Measurements from ENCODE around the gene CHMP1B.

GRCh38 chr18:11888726-11889125, 37.5 kb downstream of the CHMP1B start:
- TF ChIP-seq CTCF (IDR thresholded peaks at IDR 0.05 in 2 of 3, conservative IDR thresholded peaks at IDR 0.05 in 1 of 3; ENCODE audit: insufficient read depth in 2 of 3, low read depth in 1 of 3, low read length in 3 of 3) = no peak
- TF ChIP-seq CREB1 (IDR thresholded peaks at IDR 0.05) = no peak
- TF ChIP-seq CREB1 (CRISPR knock-in tag; IDR thresholded peaks at IDR 0.05) = no peak
